Peyer's patch (tissue), 4 donors: ENCODE data around the gene ZFP1. TPM values are rescaled to one million over a fixed set of nuclear protein-coding genes. Genes with fewer than 3 reads are reported as not detected.

Experiments
- DNase-seq, 3 donors: peaks; one replicate each; pipeline ENCODE4 v3.0.0-alpha.2; 2017 to 2019
- H3K27ac ChIP-seq, 4 donors: fragments of 200-600 bp; sonication (generic); one replicate each; pipeline ENCODE4 v1.5.1; 2016 to 2019
- H3K27me3 ChIP-seq, 2 donors: fragments of 200-600 bp; sonication (generic); one replicate each; pipeline ENCODE4 v1.5.1; 2019
- H3K36me3 ChIP-seq, 3 donors: fragments of 200-600 bp; sonication (generic); one replicate each; pipeline ENCODE4 v1.5.1; 2016 to 2019
- H3K4me1 ChIP-seq, 4 donors: fragments of 200-600 bp; sonication (generic); one replicate each; pipeline ENCODE4 v1.5.1; 2016 to 2019
- H3K4me3 ChIP-seq, 4 donors: fragments of 200-600 bp; sonication (generic); 1 replicate in 3 of 4; 2 replicates in 1 of 4; pipeline ENCODE4 v1.5.1; 2016 to 2019; ENCODE audit warnings: mild to moderate bottlenecking in 1 of 4
- H3K9me3 ChIP-seq, 4 donors: fragments of 200-600 bp; sonication (generic); one replicate each; pipeline ENCODE4 v1.5.1; 2016 to 2019; ENCODE audit warnings: mild to moderate bottlenecking in 1 of 4
- CTCF ChIP-seq, 6 experiments: fragments of 450-650 bp in 4 of 6; fragments of 200-600 bp in 2 of 6; sonication (generic) in 1 of 6; IDR thresholded peaks; one replicate each; pipeline ENCODE4 v1.5.1; 2017 to 2019; ENCODE audit warnings: antibody characterized with exemption in 6 of 6, mild to moderate bottlenecking in 3 of 6, moderate library complexity in 1 of 6
- POLR2A ChIP-seq, 2 donors: fragments of 450-650 bp; IDR thresholded peaks; one replicate each; pipeline ENCODE4 v1.5.1; 2017; ENCODE audit warnings: antibody characterized with exemption in 2 of 2, mild to moderate bottlenecking in 2 of 2, moderate library complexity in 2 of 2
- total RNA-seq, 4 donors: library from RNA; depleted of rRNA; stranded (reverse); fragments of >200 nt; gene quantifications; one replicate each; pipeline ENCODE4 v1.1.0, GENCODE V29; 2016

The ZFP1 gene
- total RNA-seq, 4 donors from 2014 or later = 2.6 to 6.1 (median 4.9) TPM

DNA sequence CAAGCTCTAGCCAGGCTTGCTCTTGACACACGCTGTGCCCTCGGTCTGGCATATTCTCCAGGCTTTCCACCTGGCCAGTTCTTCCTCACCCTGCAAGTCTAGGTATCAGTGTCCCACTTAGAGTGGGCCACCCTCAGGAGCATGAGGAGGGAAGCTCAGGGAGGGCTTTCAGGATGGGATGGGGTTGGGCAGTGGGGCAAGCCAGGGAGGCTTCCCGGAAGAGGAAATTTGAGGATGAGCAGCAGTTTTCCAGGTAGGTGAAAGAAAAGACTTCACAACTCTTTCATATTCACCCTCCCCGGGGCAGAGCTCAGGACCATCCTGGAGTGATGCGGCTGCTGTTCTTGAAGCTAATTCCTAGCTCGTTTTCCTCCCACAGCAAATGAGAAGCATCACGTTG, 17.2 kb upstream of the ZFP1 start:
- TF ChIP-seq POLR2A (IDR thresholded peaks at IDR 0.05) (no peak), CTCF (IDR thresholded peaks at IDR 0.05) (no peak)
- Histone ChIP-seq H3K4me3 (no peak overlapping the region), H3K36me3 (no peaks in the 10 kb centered on the region), H3K27ac (no peak overlapping the region), H3K9me3 (peaks cover 0 to 3% (median 0%) of the 10 kb centered on the region in 4 donors), H3K4me1 (no peaks in the 10 kb centered on the region), H3K27me3 (no peaks in the 10 kb centered on the region)
- DNase-seq = no peak

DNA sequence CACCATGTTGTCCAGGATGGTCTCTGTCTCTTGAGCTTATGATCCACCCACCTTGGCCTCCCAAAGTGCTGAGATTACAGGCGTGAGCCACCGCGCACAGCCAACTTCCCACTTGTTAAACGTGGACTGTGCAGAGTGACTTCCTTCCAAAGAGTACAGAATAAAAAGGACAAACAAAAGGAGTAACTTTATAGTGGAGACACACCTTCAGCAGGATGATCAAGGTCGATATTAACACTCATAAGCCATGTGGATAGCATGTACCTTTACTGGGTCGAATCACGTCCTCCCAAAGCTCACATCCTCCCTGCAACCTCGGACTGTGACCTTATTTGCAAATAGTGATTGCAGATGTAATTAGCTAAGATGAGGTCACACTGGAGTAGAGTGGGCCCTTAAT, 10.1 kb upstream of the ZFP1 start:
- H3K27ac ChIP-seq = no peak overlapping the region
- DNase-seq = no peak
- no peaks in the 10 kb centered on the region for H3K4me1 ChIP-seq
- H3K9me3 ChIP-seq = no peaks in the 10 kb centered on the region
- TF ChIP-seq POLR2A (IDR thresholded peaks at IDR 0.05) (no peak), CTCF (IDR thresholded peaks at IDR 0.05) (no peak)
- H3K27me3 ChIP-seq = no peaks in the 10 kb centered on the region
- H3K36me3 ChIP-seq = no peaks in the 10 kb centered on the region
- no peak overlapping the region for H3K4me3 ChIP-seq

- H3K27ac ChIP-seq = no peak overlapping the region
These were observed 9.7 kb upstream of the ZFP1 start for GRCh38 chr16:75138636-75139035.

DNA sequence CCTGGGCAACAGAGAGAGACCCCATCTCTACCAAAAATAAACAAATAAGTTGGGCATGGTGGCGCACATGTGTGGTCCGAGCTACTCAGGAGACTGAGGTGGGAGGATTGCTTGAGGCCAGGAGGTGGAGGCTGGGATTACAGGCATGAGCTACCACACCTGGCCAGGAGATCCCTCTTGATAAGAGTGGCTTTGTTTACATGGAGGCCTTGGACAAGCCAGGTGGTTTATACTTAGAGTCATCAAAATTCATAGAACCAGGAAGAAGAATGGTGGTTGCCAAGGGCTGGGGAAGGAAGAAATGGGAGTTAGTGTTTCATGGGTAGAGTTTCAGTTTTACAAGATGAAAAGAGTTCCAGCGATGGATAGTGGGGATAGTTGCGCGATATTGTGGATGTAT, 8.8 kb upstream of the ZFP1 start:
- H3K27ac ChIP-seq = no peak overlapping the region
- H3K4me3 ChIP-seq = no peak overlapping the region
- TF ChIP-seq POLR2A (IDR thresholded peaks at IDR 0.05) = no peak
- TF ChIP-seq CTCF (IDR thresholded peaks at IDR 0.05) = no peak
- H3K27me3 ChIP-seq = no peaks in the 10 kb centered on the region
- H3K4me1 ChIP-seq = no peaks in the 10 kb centered on the region
- H3K9me3 ChIP-seq = no peaks in the 10 kb centered on the region
- DNase-seq = no peak
- no peaks in the 10 kb centered on the region for H3K36me3 ChIP-seq

More at GRCh38 chr16:75138636-75139035, 9.7 kb upstream of the ZFP1 start:
- H3K9me3 ChIP-seq = no peaks in the 10 kb centered on the region
- TF ChIP-seq POLR2A (IDR thresholded peaks at IDR 0.05) (no peak), CTCF (IDR thresholded peaks at IDR 0.05) (no peak)
- no peak for DNase-seq
- H3K36me3 ChIP-seq = no peaks in the 10 kb centered on the region
- H3K4me1 ChIP-seq = no peaks in the 10 kb centered on the region
- H3K4me3 ChIP-seq = no peak overlapping the region
- no peaks in the 10 kb centered on the region for H3K27me3 ChIP-seq

- Histone ChIP-seq H3K4me3 (no peak overlapping the region), H3K27ac (no peak overlapping the region), H3K36me3 (no peaks in the 10 kb centered on the region), H3K27me3 (no peaks in the 10 kb centered on the region), H3K9me3 (no peaks in the 10 kb centered on the region), H3K4me1 (no peaks in the 10 kb centered on the region)
- no peak for DNase-seq
- TF ChIP-seq POLR2A (IDR thresholded peaks at IDR 0.05) (no peak), CTCF (IDR thresholded peaks at IDR 0.05) (no peak)
These were observed 4.4 kb upstream of the ZFP1 start for GRCh38 chr16:75143941-75144340.

DNA sequence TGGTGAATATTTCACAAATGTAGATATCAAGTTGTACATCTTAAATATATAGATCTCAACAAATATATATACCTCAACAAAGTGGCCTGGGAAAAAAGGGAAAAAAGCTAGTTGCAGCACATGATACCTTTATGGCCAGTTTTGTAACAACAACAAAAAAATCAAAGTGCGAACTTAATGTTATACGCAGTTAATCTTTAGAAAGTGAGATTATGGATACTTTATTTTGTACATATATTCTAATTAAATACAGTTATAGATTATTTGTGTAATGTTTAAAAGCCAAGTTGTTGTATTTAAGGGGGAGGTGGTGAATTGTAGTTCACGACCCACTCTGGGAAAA, 385 bp upstream of the ZFP1 start:
- TF ChIP-seq CTCF (IDR thresholded peaks at IDR 0.05) (no peak), POLR2A (IDR thresholded peaks at IDR 0.05) (no peak)

More for the DNA sequence above, 385 bp upstream of the ZFP1 start:
- H3K27ac ChIP-seq = peak overlapping the region in 1 of 4 donors; percentile 99
- peaks cover 0 to 3% (median 0%) of the 10 kb centered on the region in 4 donors for H3K4me1 ChIP-seq
- peak overlapping the region in 2 of 4 donors; percentile 79 to 98 for H3K4me3 ChIP-seq
- peaks cover 0 to 13% (median 0%) of the 10 kb centered on the region in 4 donors for H3K9me3 ChIP-seq
- no peaks in the 10 kb centered on the region for H3K36me3 ChIP-seq
- H3K27me3 ChIP-seq = no peaks in the 10 kb centered on the region
- no peak for DNase-seq
